ENCODE measurements around the gene ADAM8.

DNA sequence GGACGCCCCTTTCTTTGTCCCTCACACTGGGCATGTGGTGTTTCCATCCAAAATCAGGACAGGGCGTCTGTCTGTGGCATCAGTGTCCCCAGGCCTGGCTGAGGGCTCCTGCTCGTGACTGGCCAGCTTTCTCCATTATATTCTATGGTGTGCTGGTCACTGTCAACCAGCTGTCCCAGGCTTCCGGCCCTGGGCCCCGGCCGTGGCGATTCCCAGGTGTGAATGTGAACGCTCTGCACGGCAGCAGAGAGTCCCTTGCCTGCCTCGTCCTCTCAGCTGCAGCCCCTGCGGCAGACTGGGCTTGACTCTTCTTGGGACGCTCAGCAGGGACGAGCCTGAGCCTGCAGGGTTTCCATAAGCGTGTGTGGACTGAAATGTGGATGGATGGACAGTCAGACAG is 52.6 kb downstream of the ADAM8 start:
- TF ChIP-seq CTCF (IDR thresholded peaks at IDR 0.05) = no peak
- no peak for TF ChIP-seq POLR2A (IDR thresholded peaks at IDR 0.05)

Data from esophagus squamous epithelium (tissue), 4 donors.